HepG2 (cell line): Measurements from ENCODE around the gene SH3GLB2. TPM values are rescaled to one million over a fixed set of nuclear protein-coding genes. Genes with fewer than 3 reads are reported as not detected.

Experiments used
- AFF4 ChIP-seq: sonication (generic); formaldehyde crosslinking; IDR thresholded peaks from 2 replicates; pipeline ENCODE4 v1.4.0; 2020; ENCODE audit warnings: missing genetic modification reagents
- CEBPG ChIP-seq: IDR thresholded peaks from 2 replicates; pipeline ENCODE4 v1.6.1; 2016
- CHD2 ChIP-seq: IDR thresholded peaks from 2 replicates; pipeline ENCODE4 v1.6.1; 2011; ENCODE audit warnings: low read depth, low read length, improper control_type of control experiment
- DPF2 ChIP-seq: sonication (generic); formaldehyde crosslinking; IDR thresholded peaks from 2 replicates; pipeline ENCODE4 v1.4.0; 2020; ENCODE audit warnings: mild to moderate bottlenecking, low read depth, missing genetic modification reagents, borderline replicate concordance
- E2F5 ChIP-seq: sonication (generic); formaldehyde crosslinking; conservative IDR thresholded peaks from 2 replicates; pipeline ENCODE4 v1.4.0; 2020; ENCODE audit warnings: missing genetic modification reagents
- HDAC2 ChIP-seq: sonication (generic); formaldehyde crosslinking; IDR thresholded peaks from 2 replicates; pipeline ENCODE4 v1.4.0; 2020; ENCODE audit warnings: missing genetic modification reagents
- ONECUT2 ChIP-seq: sonication (generic); formaldehyde crosslinking; IDR thresholded peaks from 2 replicates; pipeline ENCODE4 v1.4.0; 2020; ENCODE audit warnings: missing genetic modification reagents
- PHF21A ChIP-seq: sonication (generic); formaldehyde crosslinking; IDR thresholded peaks from 2 replicates; pipeline ENCODE4 v1.5.0; 2020; ENCODE audit warnings: mild to moderate bottlenecking, missing genetic modification reagents
- RFX1 ChIP-seq: fragments of 450-650 bp; IDR thresholded peaks from 2 replicates; pipeline ENCODE4 v1.6.1; 2017
- SIN3A ChIP-seq: IDR thresholded peaks from 2 replicates; pipeline ENCODE4 v1.6.1; 2011; ENCODE audit warnings: low read depth, mild to moderate bottlenecking, control low read depth, low read length, borderline replicate concordance
- SMARCE1 ChIP-seq: fragments of 450-650 bp; IDR thresholded peaks from 2 replicates; pipeline ENCODE4 v1.6.1; 2017; ENCODE audit warnings: borderline replicate concordance
- SNAPC5 ChIP-seq: sonication (generic); formaldehyde crosslinking; IDR thresholded peaks from 2 replicates; pipeline ENCODE4 v1.8.1; 2023; ENCODE audit warnings: mild to moderate bottlenecking, missing genetic modification reagents, borderline replicate concordance
- SYNCRIP ChIP-seq: fragments of 200-400 bp; formaldehyde crosslinking; IDR thresholded peaks from 2 replicates; pipeline ENCODE4 v1.6.1; 2018; ENCODE audit warnings: mild to moderate bottlenecking, low read depth, low read length; ENCODE audit not compliant: insufficient read depth
- TRIM24 ChIP-seq: sonication (generic); formaldehyde crosslinking; IDR thresholded peaks from 2 replicates; pipeline ENCODE4 v1.8.0; 2022; ENCODE audit warnings: mild to moderate bottlenecking, missing genetic modification reagents
- ZBTB8A ChIP-seq: sonication (generic); formaldehyde crosslinking; IDR thresholded peaks from 2 replicates; pipeline ENCODE4 v1.4.0; 2020; ENCODE audit warnings: mild to moderate bottlenecking, low read depth, missing genetic modification reagents, borderline replicate concordance
- ZNF180 ChIP-seq: sonication (generic); formaldehyde crosslinking; IDR thresholded peaks from 2 replicates; pipeline ENCODE4 v1.4.0; 2020; ENCODE audit warnings: low read depth, missing genetic modification reagents, borderline replicate concordance
- ZNF354B ChIP-seq: sonication (generic); formaldehyde crosslinking; IDR thresholded peaks from 2 replicates; pipeline ENCODE4 v1.8.0; 2022; ENCODE audit warnings: mild to moderate bottlenecking, missing genetic modification reagents
- ZNF451 ChIP-seq: sonication (generic); formaldehyde crosslinking; IDR thresholded peaks from 2 replicates; pipeline ENCODE4 v1.5.0; 2020; ENCODE audit warnings: mild to moderate bottlenecking, missing genetic modification reagents
- ZNF512B ChIP-seq: sonication (generic); formaldehyde crosslinking; IDR thresholded peaks from 2 replicates; pipeline ENCODE4 v1.5.1; 2020; ENCODE audit warnings: missing genetic modification reagents, mild to moderate bottlenecking, borderline replicate concordance
- ZNF709 ChIP-seq: sonication (generic); formaldehyde crosslinking; IDR thresholded peaks from 2 replicates; pipeline ENCODE4 v1.5.0; 2020; ENCODE audit warnings: mild to moderate bottlenecking, missing genetic modification reagents
- ZNF775 ChIP-seq: sonication (generic); formaldehyde crosslinking; IDR thresholded peaks from 2 replicates; pipeline ENCODE4 v1.4.0; 2020; ENCODE audit warnings: missing genetic modification reagents, mild to moderate bottlenecking, moderate library complexity, borderline replicate concordance
- ZZZ3 ChIP-seq: sonication (generic); formaldehyde crosslinking; IDR thresholded peaks from 2 replicates; pipeline ENCODE4 v1.4.0; 2020; ENCODE audit warnings: missing genetic modification reagents, mild to moderate bottlenecking, borderline replicate concordance
- polyA plus RNA-seq, 8 experiments: library from polyadenylated mRNA; depleted of rRNA in 3 of 8; stranded (reverse) in 7 of 8; unstranded in 1 of 8; fragments of >200 nt; fragmentation: Illumina TruSeq in 4 of 8; extraction: Trizol in 4 of 8; gene quantifications; 2 replicates each; pipeline versions ENCODE4 v1.2.1 to v1.2.3, GENCODE V29; 2011 to 2016; ENCODE audit warnings: low read depth in 4 of 8, missing spikeins in 1 of 8, mixed read lengths in 1 of 8; ENCODE audit not compliant: insufficient read depth in 1 of 8
- total RNA-seq, 5 experiments: library from RNA; depleted of rRNA; stranded (reverse); fragments of >200 nt; fragmentation: Illumina TruSeq; extraction: Trizol; gene quantifications; 2 replicates each; pipeline ENCODE4 v1.2.3, GENCODE V29; 2016; ENCODE audit warnings: low read depth in 1 of 5

The SH3GLB2 gene
- total and polyA plus RNA-seq, 2 of the 13 experiments (the other 11 are each of a cell fraction or from before 2014, with no cell fraction given): 24.0 to 40.6 TPM

- no peak for TF ChIP-seq ONECUT2
- no peak for TF ChIP-seq CEBPG (CRISPR knock-in tag)
- no peak for TF ChIP-seq ZBTB8A (CRISPR knock-in tag)
- no peak for TF ChIP-seq SMARCE1
- TF ChIP-seq PHF21A: no peak
- TF ChIP-seq ZNF775 (CRISPR knock-in tag): no peak
- no peak for TF ChIP-seq RFX1
- TF ChIP-seq ZNF180 (CRISPR knock-in tag): no peak
- TF ChIP-seq ZNF709 (CRISPR knock-in tag): no peak
- no peak for TF ChIP-seq SYNCRIP
- no peak for TF ChIP-seq ZNF512B (CRISPR knock-in tag)
- no peak for TF ChIP-seq TRIM24 (CRISPR knock-in tag)
- no peak for TF ChIP-seq ZZZ3 (CRISPR knock-in tag)
- TF ChIP-seq E2F5 (CRISPR knock-in tag): no peak
- no peak for TF ChIP-seq ZNF354B (CRISPR knock-in tag)
- TF ChIP-seq DPF2 (CRISPR knock-in tag): no peak
- no peak for TF ChIP-seq CHD2
- TF ChIP-seq SIN3A: no peak
- no peak for TF ChIP-seq HDAC2
- TF ChIP-seq ZNF451 (CRISPR knock-in tag): no peak
- TF ChIP-seq SNAPC5 (CRISPR knock-in tag): no peak
- TF ChIP-seq AFF4 (CRISPR knock-in tag): no peak
Measured at GRCh38 chr9:129059796-129060785, 32.0 kb upstream of the SH3GLB2 start (continued).
